HG03439 (cell line): ENCODE results near the gene FOXP1.

Experiments
- ATAC-seq: cut with Tn5 transposase; IDR thresholded peaks from one replicate; pipeline ENCODE4 v1.9.1; 2021; ENCODE audit warnings: mild to moderate bottlenecking, moderate library complexity; ENCODE audit not compliant: unreplicated experiment

FOXP1 gene

DNA sequence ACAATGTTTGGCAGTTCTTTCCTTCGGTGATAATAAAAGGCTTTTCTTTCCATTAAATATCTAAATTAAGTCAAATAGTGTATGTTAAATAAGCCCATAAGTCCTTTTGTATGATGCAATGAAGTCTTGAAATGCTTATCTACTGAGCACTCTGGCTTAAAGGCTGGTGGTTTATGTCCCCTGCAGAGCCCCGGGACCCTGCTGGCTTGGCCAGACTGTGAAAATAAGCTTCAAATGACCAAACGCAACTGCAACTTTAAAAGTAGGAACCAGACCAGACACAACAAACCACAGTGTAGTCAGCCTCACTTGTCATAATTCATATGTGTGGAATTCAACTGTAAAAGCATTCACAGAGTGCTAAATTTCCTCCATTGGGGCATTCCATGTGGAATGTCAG lies 72.5 kb downstream of the FOXP1 start:
- no peak for ATAC-seq

DNA sequence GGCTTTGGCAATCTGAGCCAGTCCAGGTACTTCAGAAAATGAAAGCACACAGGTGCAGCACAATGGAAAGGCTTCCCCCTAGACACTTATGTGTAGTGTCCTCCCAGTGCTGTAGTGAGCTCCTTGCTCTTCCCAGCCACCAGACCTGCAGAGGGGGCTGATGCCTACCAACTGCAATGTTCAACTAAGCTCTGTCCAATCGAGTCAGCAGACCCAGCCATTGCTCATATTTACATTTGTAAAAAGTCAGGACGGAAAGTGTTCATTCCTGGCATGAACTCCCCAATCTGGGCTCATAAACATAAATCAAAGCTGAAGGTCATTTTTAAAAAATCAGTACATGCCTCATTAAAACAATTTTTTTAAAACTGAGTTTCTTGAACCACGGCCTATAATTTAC lies 73.0 kb downstream of the FOXP1 start:
- ATAC-seq: no peak

DNA sequence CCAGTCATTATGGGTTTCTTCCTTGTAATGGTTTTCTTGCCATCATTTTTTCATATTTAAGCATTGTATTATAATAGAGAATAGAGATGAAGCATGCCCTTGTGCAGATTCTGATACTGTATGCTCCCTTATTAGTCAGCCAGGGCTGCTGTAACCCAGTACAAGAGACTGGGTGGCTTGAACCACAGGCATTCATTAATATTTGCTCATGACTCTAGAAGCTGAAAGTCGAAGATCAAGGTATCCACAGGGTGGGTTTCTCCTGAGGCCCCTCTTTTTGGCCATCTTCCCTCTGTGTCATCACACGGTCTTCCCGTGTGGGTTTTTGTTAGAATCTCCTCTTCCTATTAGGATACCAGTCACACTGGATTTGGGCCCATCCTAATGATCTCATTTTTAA lies 74.5 kb downstream of the FOXP1 start:
- no peak for ATAC-seq

DNA sequence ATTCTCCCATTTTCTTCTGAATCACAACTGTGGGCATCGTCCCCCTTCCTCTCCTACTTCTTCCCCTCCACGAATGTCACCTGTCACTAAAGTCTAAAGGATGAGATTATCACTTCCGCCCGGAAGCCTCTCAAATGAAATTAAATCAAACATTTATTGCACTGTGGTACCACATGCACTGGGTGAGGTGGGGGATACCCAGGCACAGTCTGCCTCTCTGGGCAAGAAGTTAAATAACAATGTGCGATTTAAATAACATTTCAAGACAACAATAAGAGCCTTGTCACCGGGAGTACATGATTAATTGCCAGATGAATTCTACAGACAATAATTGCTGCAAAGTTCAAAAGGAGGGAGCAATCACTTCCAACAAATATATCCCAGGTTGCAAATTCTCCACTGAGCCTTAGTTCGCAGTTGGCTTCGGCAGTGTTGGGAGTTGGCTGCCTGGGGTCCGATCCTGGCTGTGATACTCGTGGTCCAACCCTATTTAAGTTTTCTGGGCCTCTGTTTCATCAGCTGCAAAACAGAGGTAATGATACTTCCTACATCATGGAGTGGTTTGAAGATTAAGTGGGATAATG lies 77.7 kb downstream of the FOXP1 start:
- no peak for ATAC-seq

DNA sequence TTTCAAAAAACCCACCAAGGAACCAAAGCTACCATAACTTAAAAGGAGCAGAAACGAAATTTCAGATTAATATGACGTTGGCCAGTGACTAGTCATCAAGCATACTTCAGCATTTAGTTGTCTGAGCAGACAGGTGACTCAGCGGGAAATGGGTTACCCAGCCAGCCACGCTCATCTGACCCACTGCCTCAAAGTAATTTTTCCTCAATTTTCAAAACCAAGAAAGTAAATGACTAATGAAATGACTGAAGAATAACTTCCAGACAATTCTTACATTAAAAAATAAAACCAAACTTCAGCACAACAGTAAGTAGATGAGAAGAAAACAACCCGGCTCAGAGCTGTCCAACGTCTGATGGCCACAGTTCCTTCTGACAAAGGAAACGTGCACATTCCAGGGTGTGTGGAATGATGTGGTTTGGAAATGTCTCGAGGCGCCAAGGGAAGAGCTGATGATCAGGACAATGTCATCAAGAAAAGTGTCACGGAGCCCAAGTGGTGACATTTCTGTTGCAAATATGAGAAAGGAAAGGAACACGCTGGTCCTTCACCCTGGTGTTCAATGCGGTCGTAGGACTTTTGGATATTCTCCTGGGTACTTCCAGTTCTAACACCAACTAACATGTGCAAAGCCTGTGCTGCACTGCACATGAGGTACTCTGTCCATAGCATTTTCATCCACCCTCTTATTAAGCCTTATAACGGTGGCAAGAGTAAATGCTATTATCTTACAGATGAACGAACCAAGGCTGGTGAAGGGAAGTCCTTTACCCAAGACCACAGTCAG lies 79.1 kb downstream of the FOXP1 start:
- ATAC-seq: no peak

DNA sequence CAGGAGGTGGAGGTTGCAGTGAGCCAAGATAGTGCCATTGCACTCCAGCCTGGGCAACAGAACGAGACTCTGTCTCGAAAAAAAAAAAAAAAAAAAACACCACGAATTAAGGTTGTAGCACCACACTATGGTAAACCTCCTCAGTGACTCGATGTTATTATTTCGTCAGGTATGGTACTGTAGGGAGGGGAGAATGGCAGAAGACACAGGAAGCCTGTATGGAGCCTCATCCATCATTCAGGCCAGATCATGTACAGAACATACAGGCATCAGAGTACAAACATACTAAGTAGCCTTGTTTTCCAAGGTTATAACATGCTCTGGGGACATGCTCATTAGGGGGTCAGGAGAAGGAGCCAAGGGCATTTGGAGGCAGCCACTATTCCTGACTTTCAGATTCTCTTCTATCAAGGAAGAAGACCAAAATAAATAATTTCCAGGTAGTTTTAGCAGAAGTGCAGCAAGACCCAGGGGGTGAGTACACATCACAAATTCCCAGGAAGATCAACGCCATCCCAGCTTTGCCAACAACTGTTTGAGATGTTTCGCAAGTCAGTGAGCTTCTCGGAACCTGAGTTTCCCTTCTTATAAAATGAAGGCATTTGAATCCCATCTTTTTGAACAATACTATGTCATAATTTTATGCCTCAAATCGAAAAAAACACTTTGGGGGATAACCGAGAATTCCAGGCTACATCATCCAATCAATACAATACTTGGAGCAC lies 79.8 kb downstream of the FOXP1 start:
- ATAC-seq: no peak

DNA sequence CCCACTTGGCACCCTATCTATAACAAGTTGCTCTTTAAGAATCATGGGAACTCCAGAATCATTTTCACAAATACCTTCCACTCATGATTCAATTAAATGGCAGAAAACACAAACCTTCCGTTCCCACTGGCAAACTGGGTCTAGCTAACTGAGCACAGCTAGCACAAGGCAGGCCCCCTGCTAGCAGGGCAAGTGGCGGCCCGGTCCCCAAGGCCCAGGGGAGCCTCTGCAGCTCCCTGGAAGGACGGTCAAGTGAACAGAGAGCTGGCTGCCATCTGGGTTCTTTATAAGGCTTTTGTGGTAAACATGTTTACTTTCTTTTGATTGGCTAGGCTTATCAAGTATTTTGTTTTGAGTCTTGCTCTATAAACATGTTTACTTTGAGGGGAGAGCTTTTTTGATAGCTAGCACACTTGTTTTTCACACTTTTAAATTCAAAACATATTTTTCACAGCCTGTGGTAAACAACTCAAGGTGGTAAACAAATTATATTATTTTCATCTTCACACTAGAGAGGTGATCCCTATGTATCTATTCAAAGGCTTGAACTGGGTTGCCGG lies 81.4 kb downstream of the FOXP1 start:
- no peak for ATAC-seq

DNA sequence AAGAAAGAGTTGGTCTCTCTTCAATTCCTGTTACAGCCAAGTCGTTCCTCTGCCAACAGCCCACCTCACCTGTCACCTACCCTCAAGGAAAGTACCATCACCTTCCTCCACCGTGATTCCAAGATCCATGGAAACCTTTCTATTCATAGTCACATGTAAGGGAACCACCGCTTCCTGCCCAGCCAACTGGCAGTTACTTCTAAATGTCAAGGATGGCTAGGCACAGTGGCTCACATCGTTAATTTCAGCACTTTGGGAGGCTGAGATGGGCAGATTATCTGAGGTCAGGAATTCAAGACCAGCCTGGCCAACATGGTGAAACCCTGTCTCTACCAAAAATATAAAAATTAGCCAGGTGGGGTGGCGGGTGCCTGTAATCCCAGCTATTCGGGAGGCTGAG lies 82.8 kb downstream of the FOXP1 start:
- no peak for ATAC-seq

DNA sequence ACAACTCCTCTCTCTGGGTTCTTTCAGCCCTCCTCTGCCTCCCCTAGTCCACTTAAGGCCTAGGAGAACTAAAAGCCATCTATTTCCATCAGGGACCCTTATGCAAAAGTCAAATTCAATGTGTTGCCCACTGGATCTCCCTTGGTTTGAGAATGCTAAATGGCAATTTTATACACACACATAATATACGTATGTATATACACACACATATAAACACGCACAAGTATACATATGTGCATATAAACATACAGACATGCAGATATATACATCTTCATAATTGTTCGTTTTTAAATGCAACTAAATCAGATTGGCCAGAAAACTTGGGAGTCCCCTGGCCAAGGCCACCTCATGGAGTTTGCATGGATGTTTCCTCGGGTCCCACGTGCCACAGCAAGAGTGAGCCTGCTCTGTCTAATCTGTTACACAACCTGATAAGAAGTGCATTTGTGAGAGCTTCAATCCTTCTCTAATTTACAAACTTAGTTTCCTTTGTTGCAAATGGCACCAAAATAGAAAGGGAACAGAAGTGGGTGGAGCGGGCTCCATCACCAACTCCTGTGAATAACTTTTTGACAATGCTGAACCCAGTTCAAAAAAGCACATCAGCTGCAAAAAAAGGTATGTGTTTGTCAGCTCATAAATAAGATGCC lies 84.2 kb downstream of the FOXP1 start:
- no peak for ATAC-seq

DNA sequence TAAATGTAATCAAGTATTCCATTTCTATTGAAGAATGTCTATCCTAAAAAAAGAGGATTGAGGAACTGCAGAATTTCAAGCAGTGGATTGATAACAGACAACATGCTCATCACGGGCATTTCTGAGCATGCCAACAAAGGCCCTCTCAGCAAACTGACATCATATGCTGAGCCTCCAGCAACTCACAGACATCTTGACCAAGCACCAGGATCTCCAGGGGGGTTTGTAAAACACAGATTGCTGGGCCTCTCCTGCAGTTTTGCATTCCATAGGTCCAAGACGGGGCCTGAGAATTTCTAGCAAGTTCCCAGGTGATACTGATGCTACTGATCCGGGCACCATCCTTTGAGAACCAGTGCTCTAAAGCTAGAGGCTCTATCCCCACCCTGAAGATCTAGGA lies 85.0 kb downstream of the FOXP1 start:
- ATAC-seq: no peak

DNA sequence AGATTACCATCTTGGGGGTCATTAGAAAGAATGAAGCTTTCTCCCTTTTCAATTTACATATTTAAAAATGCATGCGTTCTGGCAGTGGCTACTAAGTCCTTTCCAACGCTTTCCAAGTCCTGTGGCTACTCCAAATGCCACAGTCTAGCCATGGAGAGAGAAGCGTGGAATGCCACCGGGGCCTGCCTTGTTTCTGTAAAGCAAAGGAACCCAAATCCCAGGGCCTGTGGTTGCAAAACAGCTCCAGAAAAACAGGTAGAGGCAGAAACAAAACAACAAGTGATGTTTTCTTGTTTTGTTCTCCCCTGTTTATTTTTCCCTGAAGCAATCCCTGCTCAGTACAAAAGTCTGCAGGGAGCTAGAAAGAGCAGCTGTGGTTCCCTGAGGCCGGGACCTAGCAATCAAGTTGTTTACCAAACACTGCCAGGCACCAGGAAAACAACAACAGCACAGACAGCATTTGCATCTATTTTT lies 85.5 kb downstream of the FOXP1 start:
- ATAC-seq: no peak

DNA sequence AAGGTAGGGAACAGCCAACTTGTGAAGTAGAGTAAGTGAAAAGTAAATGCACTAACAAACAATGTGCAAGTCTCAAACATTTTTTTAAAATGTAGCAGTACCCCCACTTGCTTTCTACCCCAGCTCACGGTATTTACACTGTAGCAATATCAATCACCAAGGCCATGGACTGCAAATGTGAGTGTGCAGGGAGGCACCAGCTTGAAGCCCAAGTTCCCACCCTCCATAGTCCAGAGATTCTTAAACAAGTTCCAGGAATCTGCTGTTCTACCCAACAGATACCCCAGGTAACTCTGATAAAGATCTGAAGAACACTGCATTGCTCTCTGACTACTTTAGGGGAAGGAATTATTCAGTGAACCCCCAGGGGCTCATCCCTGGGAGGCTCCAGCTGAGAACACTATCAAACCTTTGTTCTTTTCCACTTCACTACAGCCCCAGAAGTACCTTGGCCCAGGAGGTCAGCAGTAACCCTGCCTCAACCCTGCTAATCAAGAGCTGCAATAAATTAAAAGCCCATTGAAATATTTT lies 86.1 kb downstream of the FOXP1 start:
- no peak for ATAC-seq

DNA sequence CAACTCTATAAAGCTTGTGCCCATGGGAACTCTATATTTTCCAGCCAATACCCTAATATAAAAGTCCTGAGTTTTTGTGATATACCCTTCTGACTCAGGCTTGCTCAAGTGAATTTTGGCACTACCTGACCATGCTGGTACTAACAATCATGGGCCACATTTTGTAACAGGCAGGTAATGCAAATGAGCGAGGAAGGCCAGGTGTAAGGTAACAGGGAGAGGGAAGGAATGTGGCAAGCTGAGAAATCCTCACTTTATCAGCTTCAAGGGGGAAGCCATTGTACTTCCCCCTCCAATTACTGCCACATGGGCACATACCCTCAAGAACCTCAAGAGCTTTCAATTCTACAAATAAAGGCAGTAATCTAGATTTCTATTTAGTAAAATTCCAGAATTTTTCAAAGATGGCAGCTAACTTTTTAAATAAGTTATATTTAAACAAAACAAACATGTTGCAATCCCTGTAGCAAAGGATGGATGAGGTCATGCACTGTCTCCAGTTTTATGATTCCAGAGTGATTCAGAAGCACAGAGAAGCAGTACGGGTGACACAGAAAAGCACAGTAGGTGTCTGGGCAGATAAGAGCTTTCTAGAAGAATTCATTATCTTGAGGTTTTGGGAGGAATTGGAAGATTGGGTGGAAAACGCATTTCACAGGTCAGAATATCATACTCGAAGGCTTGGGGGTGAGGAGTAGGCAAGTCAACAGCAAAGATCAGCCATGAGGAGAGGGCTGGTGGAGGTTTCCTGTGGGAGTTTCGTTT lies 87.6 kb downstream of the FOXP1 start:
- ATAC-seq: no peak

DNA sequence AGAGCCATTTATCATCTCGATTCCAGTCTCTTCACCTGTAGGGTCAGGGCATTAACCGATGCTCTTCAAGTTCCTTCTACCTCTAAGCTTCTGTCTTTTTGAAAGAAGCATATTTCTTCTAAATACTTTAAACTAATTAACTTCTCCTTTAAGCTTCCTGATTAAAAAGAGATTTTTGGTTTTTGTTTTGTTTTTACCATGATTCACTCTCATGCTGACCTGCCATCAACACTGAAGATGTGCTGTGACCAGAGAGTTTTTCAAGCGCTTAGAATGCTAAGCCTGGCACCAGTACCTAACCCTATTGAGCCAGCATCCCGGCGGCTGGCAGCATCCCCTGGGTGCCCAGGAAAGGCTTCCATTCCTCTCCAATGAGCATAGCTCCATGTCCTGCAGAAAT lies 89.3 kb downstream of the FOXP1 start:
- no peak for ATAC-seq

DNA sequence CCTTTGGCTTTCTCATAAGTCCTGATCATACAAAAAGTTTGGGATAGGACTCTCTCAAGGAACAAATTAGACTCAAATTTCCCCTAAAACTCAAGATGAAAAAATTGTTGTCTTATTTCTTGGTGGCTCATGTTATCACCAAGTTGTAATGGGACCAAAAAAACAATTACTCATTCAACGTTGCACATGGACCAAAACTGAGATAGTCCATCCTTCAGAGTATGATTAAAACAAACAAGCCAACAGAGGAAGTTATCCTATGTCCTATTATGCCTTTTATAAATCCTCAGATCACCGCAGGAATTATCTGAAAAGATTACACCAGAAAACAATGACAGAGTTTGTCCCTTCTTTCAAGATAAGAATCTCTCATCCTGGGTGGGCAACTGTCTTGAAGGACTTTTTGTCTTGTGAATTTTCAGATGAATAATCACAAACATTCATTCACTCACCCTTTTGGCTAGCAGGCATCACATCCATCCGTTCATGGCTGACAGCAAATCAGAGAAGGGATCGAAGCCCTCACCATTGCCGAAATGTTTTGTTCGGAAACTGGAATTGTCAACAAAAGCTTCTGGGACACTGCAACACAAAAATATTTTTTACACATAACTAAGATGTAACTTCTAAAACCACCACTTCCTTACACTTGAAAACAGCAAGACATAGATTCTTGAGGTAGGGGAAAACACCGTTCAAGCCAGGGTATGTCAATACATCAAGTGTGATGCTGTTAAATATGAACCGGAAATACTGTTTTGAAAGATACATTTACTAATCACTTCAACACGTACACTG lies 90.4 kb downstream of the FOXP1 start:
- ATAC-seq: no peak

DNA sequence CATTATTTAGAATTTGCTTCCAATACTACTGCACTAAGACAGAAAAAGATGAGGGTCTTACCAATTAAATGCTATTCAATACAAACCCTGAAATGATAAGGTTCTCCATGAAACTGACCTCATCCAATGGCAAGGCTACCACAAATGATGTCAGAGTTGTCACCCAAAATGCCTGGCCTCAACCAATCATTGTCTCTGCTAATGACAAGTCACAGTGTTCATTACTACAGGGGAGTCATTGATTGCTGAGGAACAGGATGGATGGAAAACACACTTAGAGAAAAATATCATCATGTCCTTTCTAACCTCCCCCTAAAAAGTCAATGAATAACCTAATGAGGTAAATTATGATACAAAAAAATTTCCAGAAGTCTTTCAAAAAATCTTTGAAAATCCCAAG lies 91.0 kb downstream of the FOXP1 start:
- ATAC-seq: no peak

DNA sequence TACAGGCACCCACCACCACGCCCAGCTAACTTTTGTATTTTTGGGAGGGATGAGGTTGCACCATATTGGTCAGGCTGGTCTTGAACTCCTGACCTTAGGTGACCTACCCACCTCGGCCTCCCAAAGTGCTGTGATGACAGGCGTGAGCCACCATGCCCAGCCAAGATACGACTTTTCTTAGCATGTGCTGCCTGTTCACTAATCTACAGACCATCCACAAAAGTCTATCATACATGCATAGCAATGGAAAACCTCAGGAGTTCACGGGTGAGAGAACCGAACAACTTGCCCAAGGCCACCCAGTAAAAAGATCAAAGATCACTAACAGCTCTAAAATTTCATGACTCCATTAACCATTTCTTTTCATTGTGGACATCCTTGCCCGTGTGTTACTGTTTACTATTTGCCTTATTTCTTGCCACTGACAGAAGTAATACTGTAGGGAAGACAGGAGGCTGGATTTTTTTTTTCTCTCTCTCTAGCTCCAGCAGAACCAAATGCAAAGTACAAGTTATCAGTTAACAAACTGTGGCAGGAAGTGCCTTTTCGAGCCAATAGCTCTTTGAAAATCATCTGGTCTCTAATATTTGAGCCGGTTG lies 92.3 kb downstream of the FOXP1 start:
- no peak for ATAC-seq

DNA sequence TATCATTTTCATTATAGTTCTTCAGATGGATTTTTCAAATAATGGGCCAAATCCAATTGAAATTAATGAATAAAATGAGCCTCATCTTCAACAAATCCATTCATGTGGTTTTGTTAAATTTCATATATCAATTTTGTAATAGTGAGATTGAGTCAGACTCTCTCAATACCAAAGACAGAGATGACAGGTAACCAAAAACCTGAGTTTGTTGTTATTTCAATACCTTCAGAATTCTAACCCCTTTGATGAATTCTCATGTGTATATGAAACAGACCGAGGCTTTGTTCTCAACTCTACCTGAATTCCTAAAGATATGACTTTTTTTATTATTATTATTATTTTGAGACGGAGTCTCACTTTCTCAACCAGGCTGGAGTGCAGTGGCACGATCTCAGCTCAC lies 92.8 kb downstream of the FOXP1 start:
- no peak for ATAC-seq

DNA sequence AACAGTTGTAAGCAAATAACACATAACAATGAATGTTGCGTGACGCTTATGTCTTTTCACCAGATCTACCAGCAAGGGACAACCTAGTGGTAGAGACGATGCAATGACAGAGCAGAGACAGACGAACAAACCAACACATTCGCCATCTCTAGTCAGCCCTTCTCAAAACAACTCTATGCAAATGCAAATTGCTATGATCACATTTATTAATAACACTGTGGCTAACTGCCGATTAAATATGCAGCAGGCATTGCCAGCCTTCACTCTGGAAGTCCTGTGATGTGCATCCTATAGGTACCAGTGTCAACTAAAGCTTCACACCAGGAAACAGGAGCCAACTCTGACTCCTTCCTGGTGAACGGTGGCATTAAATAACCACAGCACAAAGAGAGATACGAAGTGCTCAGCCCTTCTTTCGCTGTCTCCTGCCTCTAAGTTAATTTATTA lies 94.2 kb downstream of the FOXP1 start:
- no peak for ATAC-seq
